ENCODE measurements around the gene ACER2. TPM values are rescaled to one million over a fixed set of nuclear protein-coding genes. Genes with fewer than 3 reads are reported as not detected.
"Not testable (repeated sequence)": the region's sequence is repeated elsewhere in the genome, so short reads cannot be mapped to it uniquely, and the experiment has no call there.

Gene ACER2
- total RNA-seq, result 3.8 TPM

GRCh38 chr9:19408693-19409400 lies at the start of gene ACER2:
Gene ACER2 (plus strand): TSS chr9:19409009. CDS start chr9:19409085, 76 bp downstream.
- peak; percentile 90 to 93 (median 92) for DNase-seq (ENCODE audit: low read depth in 2 of 3, low spot score in 2 of 3)

DNA sequence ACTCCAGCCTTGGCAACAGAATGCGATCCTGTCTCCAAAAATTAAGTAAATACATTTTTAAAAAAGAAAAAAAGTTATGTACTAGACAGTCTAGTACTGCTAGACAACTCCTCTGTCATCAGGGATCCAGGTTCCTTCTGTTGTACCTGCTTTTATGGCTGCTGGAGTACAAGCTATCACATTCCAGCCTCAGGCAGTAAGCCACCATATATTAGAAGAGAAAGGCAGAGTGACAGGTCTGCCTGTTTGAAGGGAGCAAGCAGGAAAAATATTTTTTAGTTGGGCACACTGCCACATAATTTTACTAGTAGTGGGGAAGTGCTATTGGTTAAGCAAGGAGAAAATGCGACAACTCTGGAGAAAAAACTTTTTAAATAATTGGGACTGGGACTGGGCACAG lies 39.7 kb upstream of the ACER2 start:
- no peak for DNase-seq (ENCODE audit: low read depth in 2 of 3, low spot score in 2 of 3)

DNA sequence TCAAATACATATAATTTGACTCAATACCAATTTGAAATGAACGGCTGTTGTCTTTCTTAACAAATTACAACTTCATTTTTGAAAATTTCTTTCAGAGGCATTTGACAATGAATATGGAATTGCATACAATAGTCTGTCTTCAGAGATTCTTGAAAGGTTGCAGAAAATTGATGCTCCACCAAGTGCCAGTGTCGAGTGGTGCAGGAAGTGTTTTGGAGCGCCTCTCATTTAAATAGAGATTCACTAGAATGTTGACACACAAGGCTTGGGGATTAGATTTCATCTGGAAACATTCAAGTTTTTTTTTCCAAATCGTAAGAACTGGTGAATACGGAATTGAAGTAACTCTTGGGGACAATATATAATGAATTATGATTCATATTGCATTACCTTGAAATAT lies 36.9 kb upstream of the ACER2 start:
- DNase-seq (ENCODE audit: low read depth in 2 of 3, low spot score in 2 of 3), result no peak

GRCh38 chr9:19372567-19372966 lies 36.2 kb upstream of the ACER2 start:
- no peak for DNase-seq (ENCODE audit: low read depth in 2 of 3, low spot score in 2 of 3)

DNA sequence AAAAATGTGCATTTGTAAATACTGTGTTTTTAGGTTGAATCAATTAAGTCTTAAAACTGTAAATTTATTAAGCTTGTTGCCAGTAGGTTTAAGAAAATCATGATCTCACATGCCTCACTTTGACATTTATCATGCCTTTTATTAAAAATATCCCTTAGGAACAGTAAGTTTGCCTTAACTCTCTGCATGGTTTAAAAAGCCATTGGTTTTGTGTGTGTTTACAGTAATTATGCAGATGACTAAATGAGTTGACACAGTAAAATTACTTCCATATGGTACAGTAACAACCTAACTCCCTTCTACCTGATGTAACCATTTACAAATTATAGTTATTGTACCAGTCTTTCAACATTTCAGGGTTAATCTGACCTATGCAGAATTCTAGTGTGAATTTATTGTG lies 35.3 kb upstream of the ACER2 start:
- DNase-seq (ENCODE audit: low read depth in 2 of 3, low spot score in 2 of 3), result no peak

DNA sequence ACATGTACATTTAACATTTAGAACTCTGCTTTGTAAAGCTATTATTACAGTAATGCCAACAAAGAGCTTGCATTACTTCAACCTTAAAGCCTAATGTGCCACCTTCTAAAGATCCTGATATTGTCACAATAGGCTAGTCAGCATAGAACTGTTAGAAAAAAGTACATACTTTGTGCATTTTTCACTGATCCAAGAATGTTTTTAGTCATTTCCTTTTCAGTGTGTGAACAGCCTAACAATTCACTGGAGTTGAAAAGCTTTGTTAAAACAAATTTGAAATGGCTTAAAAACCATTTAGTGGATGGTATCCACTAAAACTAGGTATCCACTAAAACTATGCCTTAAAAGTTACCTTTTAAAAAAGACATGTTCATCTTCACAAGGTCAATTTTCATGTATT lies 33.3 kb upstream of the ACER2 start:
- no peak for DNase-seq (ENCODE audit: low read depth in 2 of 3, low spot score in 2 of 3)

- no peak for DNase-seq (ENCODE audit: low read depth in 2 of 3, low spot score in 2 of 3)
Observed at GRCh38 chr9:19376931-19377330, 31.9 kb upstream of the ACER2 start.

- no peak for DNase-seq (ENCODE audit: low read depth in 2 of 3, low spot score in 2 of 3)
Observed at GRCh38 chr9:19378164-19378563, 30.6 kb upstream of the ACER2 start.

DNA sequence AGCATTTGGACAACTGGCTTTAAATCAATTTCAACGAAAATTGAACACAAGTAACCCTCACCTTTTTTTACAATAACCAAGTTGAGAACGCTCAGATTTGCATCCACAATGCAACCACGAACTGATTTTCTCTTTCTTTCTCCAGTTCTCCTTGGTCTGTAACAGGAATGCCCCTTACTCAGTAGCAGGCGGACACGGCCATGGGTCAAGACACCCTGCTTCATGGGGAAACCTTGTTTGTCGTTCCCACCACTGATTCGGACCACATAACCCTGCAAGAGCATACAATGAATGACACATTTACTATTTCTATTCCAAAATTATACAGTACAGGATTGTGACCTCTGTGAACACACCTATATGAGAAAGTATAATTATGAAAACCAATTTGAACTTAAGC lies 30.2 kb upstream of the ACER2 start:
- no peak for DNase-seq (ENCODE audit: low read depth in 2 of 3, low spot score in 2 of 3)

DNA sequence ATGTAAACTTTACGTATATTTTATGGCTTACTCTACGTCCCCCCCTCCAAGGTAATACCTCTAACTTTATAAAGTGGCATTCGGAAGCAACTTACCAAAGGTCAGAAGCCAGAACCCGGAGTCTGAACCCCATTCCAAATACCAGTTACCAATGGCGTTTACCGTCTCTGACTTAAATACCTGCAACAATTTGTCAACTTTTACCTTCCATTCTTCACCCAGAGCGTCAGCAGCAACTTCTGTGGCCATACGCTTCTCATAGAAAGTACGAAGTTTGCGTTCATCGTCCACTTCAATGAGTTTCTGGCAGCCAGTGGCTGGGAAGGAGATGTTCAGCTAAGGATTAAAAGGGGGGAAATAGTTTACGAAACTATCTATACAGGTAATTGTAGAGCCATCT lies 29.5 kb upstream of the ACER2 start:
- no peak for DNase-seq (ENCODE audit: low read depth in 2 of 3, low spot score in 2 of 3)

DNA sequence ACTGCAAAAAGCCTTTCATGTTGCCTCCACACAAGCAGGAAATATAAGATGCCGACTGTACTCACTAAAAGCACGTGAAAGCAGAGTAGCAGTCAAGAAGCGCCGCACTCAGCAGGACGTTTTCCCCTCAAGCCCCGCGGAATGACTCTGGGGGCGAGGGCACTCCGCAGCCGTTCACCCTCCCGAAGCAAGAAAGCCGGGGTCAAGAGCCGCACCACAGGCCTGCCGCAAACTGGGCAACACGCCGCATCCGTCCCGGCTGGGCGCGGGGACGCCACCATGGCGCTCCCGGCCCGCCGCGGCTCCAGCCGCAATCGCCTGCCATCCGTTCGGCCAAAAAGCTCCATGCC lies 29.1 kb upstream of the ACER2 start:
- DNase-seq (ENCODE audit: low read depth in 2 of 3, low spot score in 2 of 3), result peak in 1 of 3 donors; percentile 50

DNA sequence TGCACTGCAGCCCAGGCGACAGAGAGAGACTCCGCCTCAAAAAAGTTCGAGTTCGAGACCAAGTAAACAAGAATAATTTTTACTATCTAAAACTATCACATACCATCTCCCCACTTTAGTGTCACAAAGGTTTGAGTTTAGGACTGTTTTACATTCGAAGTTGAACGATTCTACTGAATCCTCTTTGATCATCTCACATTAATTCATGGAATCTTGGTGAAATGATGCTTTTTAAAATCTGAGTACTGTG lies 28.1 kb upstream of the ACER2 start:
- DNase-seq (ENCODE audit: low read depth in 2 of 3, low spot score in 2 of 3), result no peak

DNA sequence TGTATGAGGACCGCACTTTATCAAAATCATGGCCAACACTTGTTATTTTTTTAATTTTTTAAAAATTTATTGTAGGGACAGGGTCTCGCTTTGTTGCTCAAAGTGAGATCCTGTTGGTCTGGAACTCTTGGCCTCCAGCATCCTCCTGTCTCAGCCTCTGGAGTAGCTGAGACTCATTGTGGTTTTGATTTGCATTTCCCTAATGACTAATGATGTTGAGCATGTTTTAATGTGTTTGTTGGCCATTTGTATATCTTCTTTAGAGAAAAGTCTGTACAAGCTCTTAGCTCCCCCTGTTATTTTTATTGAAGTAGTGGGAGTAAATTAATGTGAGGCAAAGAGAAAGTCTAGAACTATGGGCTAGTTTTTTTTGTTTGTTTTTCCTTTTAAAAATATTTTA lies 27.2 kb upstream of the ACER2 start:
- no peak for DNase-seq (ENCODE audit: low read depth in 2 of 3, low spot score in 2 of 3)

DNA sequence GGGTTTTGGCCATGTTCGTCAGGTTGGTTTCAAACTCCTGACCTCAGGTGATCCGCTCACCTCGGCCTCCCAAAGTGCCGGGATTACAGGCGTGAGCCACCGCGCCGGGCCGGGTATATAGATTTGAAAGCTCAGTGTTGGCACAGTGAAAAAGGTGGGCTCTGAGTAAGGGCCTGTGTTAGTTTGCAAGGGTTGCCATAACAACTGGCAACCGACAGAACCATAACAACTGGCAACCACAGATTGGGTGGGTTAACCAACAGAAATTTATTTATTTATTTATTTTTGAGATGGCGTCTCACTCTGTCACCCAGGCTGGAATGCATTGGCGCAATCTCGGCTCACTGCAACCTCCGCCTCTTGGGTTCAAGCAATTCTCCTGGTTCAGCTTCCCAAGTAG lies 23.6 kb upstream of the ACER2 start:
- not testable (repeated sequence) for DNase-seq (ENCODE audit: low read depth in 2 of 3, low spot score in 2 of 3)

- DNase-seq (ENCODE audit: low read depth in 2 of 3, low spot score in 2 of 3), result no peak
Observed at GRCh38 chr9:19385786-19386501, 22.9 kb upstream of the ACER2 start.

- no peak for DNase-seq (ENCODE audit: low read depth in 2 of 3, low spot score in 2 of 3)
Observed at GRCh38 chr9:19386502-19387044, 22.2 kb upstream of the ACER2 start.

- DNase-seq (ENCODE audit: low read depth in 2 of 3, low spot score in 2 of 3), result no peak
Observed at GRCh38 chr9:19387317-19387716, 21.5 kb upstream of the ACER2 start.

DNA sequence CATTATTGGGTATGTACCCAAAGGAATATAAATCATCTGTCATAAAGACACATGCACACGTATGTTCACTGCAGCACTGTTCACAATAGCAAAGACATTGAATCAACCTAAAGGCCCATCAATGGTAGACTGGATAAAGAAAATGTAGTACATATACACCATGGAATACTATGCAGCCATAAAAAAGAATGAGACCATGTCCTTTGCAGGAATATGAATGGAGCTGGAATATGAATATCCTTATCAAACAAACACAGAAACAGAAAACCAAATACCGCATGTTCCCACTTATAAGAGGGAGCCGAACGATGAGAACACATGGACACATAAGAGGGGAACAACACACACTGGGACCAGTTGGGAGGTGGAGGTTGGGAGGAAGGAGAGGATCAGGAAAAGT lies 19.3 kb upstream of the ACER2 start:
- not testable (repeated sequence) for DNase-seq (ENCODE audit: low read depth in 2 of 3, low spot score in 2 of 3)

GRCh38 chr9:19397845-19398244 lies 11.0 kb upstream of the ACER2 start:
- DNase-seq (ENCODE audit: low read depth in 2 of 3, low spot score in 2 of 3), result no peak

DNA sequence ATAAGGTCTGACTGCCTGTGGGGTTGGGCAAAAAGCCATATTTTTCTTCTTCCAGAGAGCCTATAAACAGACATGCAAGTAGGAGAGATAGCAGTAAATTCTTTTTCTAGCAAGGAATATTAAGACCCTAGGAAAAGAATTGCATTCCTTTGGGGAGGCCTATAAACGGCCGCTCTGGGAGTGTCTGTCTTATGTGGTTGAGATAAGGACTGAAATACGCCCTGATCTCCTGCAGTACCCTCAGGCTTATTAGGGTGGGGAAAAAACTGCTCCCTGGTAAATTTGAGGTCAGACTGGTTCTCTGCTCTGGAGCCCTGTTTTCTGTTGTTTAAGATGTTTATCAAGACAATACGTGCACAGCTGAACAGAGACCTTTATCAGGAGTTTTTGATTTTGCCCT lies 5.6 kb upstream of the ACER2 start:
- DNase-seq (ENCODE audit: low read depth in 2 of 3, low spot score in 2 of 3), result not testable (repeated sequence)

DNA sequence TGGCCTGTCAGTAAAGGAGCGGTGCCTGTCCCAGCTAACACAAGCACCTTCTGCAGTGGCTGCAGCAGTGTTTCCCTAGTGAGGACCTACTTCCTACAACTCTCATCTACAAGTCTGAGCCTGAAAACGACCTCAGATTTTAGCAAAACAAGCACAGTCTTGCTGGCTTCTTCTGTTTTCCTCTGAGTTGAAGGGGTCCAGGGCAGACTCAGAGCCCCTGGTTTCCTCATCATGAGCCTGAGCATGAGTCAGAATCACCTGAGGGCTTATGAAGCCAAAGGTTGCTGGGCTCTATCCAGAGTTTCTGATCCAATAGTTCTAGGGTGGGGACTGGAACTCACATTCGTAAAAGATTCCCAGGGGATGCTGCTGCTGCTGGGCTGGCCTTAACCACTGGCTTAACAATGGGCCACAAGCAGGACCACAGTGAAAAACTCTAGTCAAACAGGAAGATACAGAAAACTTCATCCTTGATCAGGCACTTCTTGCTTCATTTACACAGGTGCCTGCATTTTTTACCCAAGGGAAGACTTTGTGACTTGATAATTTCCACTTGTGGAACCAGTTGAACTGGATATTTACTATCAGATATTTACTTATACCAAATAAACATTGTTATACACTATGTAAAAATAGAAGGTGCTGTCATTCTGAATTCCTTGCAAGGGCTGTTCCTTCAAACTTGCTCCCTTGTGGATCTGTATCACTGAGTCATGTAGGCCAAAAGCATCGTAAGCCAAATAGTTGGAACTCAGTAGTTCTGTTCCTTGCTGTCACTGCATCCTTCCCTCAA lies 4.3 kb upstream of the ACER2 start:
- no peak for DNase-seq (ENCODE audit: low read depth in 2 of 3, low spot score in 2 of 3)

GRCh38 chr9:19405771-19406170 lies 3.0 kb upstream of the ACER2 start:
- DNase-seq (ENCODE audit: low read depth in 2 of 3, low spot score in 2 of 3), result no peak

Measured in hematopoietic multipotent progenitor cell (in vitro differentiated cells).